RPMI8226 (cell line): ENCODE data around the gene KRTAP1-4.
"Not testable (repeated sequence)": the region's sequence is repeated elsewhere in the genome, so short reads cannot be mapped to it uniquely, and the experiment has no call there.

Experiments
- DNase-seq: peaks from one replicate; pipeline ENCODE4 v3.0.0-alpha.2; 2015

Gene KRTAP1-4

DNA sequence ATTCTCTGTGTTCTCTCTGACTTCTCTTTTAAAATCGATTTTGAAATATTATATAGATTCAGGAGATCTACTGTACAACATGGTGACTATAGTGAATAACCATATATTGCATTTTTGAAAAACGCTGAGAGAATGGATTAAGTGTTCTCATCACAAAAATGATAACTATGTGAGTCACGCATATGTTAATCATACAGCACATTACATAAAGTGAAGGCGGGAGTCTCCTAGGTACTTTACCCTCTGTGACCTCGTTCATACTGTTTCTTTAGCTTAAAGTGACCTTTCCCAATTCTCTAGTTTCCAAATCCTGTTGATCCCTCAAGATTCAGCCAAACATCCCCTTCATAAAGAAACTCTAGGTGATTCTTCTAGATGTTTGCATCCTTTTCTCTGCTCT lies 27.2 kb downstream of the KRTAP1-4 start:
- DNase-seq: no peak

DNA sequence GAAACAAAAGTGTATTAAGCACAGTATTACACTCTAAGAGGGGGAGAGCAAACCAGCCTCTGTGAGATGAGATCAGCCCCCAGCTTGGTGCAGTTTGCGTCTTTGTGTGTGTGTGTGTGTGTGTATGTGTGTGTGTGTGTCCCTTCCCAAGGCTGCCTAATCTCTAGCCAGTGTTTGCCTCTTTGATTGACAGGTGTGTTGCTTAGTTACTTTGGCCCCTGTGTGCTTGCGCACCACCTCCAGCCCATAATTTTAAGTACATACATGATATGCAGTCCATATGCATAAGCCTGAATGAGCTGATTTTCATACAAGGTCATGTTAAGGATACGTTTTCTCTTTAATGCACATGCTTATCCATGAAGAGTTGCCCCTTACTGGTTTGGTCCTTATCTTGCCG lies 28.2 kb downstream of the KRTAP1-4 start:
- no peak for DNase-seq

DNA sequence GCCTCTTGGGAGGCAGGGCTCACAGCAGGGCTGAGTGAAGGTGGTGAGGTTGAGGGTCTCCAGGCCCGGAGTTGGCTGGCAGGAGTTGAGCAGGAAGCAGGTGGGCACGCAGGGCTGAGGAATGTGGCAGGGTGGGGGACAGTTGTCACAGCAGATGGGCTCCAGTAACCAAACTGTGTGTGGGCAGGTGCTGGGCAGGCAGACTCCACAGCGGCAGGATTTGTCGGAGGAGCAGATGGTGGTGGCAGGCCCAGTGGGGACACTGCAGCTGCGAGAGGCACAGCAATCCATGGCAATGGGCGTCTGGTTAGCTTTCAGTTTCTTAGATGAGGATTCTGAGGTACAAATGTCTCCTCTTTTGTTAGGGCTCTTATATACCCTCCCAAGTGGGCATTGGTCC lies 30.4 kb downstream of the KRTAP1-4 start, which contains the start of gene KRTAP3-2:
KRTAP3-2 (minus strand) TSS at position 344 of the 400 bp plus-strand sequence; CDS start at position 291, 53 bp downstream.
- not testable (repeated sequence) for DNase-seq

DNA sequence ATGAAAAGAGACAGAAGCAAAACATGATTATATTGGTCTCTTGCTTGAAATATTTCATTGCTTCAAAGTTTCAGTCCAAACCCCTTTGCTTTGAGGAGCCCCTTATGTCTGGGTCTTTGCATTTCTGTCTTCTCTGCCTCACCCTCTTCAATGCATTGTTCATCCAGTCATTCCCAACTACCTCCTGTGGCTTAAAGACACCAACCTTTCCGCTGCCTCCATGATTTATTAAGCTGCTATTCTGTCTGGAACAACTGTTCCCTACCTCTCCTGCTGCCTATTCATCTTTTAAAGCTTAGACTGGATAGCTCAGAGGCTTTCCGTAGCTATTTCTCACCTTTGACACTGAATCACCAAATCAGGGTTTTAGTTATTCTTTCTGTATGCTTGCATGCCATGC lies 32.6 kb downstream of the KRTAP1-4 start:
- DNase-seq: no peak

DNA sequence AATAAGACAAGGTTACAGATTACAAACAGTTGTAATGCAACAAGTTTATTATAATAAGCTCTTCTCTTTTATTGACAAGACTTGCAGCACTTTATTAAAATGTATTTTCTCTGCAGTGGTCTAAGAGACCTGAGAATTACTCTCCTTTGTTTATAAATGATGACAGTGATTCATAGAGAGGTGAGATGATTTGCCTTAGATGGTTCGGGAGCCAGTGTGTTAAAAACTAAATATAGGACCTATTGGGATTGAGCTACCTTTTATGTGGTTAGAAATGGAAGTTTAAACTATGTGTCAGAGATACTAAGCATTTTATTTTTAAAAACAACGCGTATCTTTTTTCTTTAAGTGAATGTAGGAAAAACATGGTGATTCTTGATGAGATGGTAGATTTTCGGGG lies 33.2 kb downstream of the KRTAP1-4 start:
- DNase-seq: no peak

DNA sequence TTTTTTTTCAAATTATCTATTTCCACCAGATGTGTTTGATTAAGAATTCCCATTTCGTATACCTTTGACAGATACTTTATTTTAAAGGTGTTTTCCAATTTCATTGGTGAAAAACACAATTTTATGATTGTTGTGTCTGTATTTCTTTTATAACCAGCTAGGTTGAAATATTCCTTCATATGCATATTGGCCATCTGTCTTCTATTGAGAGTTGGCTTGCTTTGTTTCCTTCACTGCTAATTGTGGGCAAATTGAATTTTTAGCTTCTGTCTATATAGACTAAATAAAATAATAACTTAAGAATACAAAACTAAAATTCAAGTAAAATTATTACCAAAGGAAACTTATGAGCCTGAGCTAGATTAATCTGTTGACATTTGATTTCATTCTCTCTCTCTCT lies 34.9 kb downstream of the KRTAP1-4 start:
- no peak for DNase-seq

DNA sequence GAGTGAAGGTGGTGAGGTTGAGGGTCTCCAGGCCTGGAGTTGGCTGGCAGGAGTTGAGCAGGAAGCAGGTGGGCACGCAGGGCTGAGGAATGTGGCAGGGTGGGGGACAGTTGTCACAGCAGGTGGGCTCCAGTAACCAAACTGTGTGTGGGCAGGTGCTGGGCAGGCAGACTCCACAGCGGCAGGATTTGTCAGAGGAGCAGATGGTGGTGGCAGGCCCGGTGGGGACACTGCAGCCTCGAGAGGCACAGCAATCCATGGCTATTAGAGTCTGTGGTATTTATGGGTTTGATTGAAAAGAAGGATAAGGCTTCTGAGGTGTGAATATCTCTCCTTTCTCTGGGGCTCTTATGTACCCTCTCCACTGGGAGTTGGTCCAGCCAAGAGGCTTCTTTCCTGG lies 36.2 kb downstream of the KRTAP1-4 start, which contains the start of gene KRTAP3-3:
KRTAP3-3 (minus strand) TSS at position 326 of the 400 bp plus-strand sequence; CDS start at position 259, 67 bp downstream.
- no peak for DNase-seq

DNA sequence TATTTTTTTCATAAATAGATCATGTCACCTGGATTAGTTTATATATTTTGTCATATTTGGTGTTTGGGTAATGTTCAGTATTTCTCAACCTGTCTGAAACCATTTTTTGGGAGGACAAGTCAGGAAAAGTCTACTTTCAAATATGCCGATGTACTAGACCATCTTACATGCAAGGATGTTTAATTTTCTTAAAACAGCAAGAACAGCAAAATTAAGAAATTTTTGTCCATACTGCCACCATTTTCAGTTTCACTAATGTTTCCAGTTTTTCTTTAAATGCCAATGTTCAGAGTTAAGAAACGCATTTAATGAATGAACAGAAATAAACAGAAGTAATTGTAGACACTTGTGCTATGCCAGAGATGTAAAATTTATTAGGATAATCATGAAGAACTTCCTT lies 36.9 kb downstream of the KRTAP1-4 start:
- no peak for DNase-seq

DNA sequence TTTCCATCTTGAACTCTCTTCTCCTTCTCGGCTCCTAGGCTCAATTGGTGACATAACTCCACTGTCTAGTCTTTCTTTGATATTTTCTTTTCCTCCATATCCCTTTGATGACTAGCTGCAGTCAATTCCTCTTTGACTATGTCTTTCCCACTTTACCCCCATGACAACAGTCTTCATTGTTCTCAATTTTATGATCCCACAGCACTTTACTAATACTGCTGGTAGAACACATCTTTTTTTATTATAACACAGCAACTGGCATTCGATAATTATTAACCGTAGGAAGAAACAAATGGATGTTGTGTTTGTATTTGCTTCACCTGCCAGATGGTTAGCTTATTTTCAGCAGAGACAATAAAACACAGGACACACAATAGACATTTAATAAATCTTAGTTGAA lies 37.3 kb downstream of the KRTAP1-4 start:
- no peak for DNase-seq

DNA sequence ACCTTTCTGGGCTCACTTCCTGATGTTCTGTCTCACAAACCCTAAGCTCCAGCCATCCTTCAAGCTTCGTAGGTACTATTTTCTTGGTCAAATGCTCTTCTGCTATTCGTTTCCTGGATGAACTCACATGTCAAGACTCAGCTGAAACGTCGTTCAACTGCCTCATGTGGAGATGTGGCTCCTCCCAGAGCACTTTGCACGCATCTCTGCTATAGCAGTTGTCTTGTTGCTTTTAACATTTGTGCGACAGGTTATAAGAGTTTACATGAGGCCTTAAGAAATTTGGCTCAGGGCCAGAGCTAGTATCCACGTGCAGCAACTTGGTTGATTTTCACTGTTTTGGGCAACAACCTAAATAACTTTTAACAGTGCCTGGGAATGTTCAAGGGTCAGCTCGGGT lies 43.1 kb downstream of the KRTAP1-4 start:
- DNase-seq: peak; percentile 89

DNA sequence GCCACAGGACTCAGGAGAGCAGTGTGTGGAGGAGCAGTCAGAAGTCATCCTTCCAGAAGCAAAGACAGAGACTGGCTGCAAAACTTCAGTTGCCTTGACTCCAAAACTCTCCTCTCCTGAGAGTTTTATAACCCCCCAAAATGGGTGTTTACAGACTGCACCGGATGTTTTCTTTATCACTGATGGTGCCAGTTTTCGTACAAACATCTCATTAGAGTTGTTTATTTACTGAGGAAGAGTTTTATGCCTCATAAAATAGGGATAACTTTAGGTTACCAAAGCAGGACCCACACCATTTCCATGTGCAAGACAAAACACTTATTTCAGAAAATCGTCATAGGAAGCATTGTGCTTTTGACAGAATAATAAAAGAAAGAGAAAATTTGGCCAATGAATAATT lies 45.8 kb downstream of the KRTAP1-4 start, which contains the start of gene KRT40:
KRT40 (minus strand) TSS at position 101 of the 400 bp plus-strand sequence; CDS start at position 48, 53 bp downstream.
- DNase-seq: peak; percentile 62

DNA sequence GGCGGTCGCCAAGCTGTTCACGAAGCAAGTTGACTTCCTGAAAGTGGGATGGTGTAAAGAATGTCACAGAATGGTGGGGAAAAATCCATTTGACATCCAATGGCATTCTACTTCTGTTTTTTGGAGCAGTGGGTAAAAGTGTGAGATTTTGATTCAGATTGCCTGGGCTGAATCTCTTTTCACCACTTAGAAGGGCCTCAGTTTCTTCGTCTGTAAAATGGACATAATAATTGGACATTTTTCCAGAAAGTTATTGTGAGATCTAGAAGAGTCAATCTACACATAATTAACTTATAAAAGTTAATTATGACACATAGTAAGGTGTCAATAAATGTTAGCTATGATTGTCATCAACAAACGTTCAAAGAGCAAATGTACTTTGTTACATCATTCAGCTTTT lies 48.9 kb downstream of the KRTAP1-4 start:
- no peak for DNase-seq

DNA sequence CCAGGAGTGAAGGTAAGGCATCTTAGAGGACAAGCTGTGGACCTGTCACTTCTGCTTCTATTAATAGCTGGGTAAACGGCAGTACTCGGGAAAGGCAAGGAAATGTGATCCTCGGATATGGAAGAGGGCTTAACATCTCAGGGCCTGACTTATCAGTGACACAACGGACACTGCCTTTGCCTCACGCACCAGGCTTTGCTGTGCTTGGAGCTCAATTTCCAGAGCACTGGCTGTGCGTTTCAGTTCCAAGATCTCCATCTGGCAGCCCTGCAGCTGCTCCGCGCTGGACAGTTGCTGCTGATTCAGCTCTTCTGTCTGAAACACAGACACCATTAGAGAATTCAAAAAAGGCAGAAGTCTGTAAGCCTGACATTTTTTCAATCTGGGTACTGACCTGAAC lies 49.4 kb downstream of the KRTAP1-4 start:
- DNase-seq: peak; percentile 78

DNA sequence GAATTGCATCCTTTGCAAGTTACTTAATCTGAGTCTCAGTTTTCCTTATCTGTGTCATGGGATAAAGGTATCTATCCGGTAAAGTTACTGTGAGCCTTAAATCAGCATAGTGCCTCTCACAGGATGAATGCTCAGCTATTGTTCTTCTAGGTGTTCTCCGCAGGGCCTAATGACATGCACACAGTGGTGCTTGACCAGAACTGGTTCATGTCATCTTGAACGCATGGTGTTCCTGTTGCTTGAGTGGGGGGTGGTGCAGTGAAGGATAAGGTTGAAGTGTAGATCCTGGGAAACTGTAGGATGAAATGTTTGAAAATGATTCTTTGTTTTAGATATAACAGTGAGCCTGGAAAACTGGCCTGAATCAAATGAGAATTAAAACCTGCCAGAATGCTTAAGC lies 49.9 kb downstream of the KRTAP1-4 start:
- DNase-seq: no peak
